GM19025 (cell line): ENCODE results near the gene ATP2A3.

Experiments
- ATAC-seq: cut with Tn5 transposase; IDR thresholded peaks from one replicate; pipeline ENCODE4 v1.9.1; 2021; ENCODE audit warnings: mild to moderate bottlenecking, low read depth, moderate library complexity; ENCODE audit not compliant: unreplicated experiment

The ATP2A3 gene

DNA sequence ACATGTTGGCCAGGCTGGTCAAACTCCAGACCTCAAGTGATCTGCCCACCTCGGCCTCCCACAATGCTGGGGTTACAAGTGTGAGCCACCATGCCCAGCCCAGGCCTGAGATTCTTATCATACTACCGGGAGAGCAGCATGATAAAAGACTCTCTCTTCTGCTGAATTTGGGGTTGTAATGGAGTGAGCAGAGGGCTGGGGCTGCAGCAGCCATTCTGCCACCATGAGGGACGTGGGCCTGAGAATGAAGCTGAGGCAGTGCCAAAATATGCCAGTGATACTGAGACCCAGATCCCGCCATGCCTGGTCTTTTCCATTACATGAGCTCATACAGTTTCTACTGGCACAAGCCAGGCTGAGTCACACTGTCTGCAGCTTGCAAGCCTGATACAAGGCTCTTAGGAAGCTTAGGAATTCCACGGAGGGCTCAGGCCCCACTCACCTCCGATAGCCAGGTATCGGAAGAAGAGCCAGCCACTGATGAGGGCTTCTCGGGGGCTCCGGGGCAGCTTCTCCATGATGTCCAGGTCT, 28.3 kb downstream of the ATP2A3 start:
- no peak for ATAC-seq

DNA sequence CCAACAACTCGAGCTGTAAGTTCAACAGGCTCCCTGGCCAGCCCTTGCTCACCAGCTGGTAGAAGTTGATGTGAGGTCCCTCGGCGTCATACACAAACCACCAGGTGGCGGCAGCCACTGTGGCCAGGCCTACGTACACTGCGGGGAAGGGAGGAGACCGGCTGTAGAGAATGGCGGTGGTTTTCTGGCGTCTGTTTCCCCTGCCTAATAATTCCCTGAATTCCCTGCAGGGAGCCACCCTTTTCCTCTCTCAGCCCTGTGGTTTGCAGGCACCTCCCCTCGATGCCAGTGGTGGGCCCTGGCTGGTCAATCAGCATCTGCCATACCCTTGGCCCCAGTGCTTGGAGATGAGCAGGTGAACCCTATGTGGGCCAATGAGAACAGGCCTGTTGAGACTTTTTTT, 29.1 kb downstream of the ATP2A3 start:
- no peak for ATAC-seq

DNA sequence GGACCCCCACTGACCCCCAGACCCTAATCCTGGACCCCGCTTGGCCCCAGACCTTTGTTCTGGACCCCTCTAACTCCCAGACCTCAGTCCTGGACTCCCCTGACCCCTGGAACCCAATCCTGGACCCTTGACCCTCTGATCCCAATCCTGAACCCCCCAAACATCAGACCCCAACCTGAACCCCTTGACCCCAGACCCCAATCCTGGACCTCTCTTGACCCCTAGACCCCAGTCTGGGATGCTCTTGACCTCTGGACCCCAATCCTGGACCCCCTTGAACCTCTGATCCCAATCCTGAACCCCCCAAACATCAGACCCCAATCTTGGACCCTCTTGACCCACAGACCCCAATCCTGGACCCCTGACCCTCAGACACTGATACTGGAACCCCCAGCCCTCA, 34.5 kb downstream of the ATP2A3 start:
- ATAC-seq = no peak

DNA sequence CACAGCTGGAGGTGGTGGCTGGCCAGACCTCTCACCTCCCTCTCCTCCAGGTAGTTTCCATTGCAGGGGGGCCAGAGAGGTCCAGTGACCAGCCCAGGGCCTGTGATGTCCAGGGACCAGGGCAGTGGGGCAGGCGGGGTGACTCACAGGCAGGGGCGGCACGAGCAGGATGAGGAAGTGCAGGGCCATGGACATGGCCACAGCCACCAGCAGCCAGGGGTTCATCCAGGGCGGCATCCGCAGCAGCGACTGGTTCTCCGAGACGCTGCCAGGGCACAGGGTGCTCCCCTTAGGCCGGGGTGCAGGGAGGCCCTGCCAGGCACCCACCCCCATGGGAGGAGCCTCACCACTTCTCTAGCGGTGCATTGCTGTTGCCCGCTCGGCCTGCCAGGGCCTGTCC, 35.1 kb downstream of the ATP2A3 start:
- ATAC-seq = no peak

DNA sequence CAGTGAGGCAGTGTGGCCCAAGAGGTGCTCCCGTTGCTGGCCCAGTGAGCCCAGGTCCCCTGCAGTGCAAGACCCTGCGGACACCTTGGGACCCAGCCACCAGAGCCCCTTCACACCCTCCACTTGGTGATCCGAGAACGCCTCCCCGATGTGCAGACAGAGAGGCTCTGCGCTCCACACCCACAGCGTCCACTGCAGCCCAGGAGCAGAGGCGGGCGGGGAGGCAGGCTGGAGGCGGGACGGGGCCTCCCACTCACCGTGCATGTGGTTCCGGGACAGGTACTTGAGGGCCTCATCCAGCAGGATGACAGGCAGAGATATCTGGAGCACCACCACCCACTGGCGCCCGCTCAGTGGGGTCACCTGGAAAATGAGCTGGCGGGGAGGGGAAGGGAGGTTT, 35.8 kb downstream of the ATP2A3 start:
- no peak for ATAC-seq

DNA sequence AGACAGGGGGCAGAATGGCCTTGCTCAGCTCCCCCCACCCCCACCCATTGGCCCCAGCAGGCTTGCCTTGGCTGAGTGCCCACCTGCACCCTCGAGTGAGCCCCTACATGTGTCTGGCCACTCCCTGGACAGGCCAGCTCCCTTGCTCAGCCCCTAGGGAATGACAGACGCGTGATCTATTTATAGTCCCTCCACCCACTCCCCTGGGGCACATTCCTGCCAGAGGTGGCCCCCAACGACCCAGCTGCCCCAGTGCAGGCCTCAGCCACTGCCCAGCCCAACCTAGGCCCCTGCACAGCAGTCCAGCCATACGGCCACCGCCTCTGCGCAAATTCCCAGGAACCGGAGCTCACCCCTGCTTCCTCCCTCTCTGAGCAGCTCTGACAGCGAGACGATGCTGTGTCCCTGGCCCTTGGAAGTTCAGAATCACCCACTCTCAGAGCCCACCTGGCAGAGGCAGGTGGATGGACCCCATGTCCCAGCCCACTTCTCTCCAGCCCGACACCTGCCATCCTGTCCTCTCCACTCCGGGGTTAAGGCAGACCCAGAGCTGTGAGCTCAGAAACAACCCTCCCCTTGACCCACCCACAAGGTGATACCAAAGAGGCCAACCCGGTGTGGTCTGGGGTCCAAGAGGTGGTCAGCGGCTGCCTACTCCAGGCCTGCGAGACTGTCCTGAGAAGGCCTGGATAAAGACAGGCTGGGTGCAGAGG, 36.5 kb downstream of the ATP2A3 start:
- no peak for ATAC-seq

DNA sequence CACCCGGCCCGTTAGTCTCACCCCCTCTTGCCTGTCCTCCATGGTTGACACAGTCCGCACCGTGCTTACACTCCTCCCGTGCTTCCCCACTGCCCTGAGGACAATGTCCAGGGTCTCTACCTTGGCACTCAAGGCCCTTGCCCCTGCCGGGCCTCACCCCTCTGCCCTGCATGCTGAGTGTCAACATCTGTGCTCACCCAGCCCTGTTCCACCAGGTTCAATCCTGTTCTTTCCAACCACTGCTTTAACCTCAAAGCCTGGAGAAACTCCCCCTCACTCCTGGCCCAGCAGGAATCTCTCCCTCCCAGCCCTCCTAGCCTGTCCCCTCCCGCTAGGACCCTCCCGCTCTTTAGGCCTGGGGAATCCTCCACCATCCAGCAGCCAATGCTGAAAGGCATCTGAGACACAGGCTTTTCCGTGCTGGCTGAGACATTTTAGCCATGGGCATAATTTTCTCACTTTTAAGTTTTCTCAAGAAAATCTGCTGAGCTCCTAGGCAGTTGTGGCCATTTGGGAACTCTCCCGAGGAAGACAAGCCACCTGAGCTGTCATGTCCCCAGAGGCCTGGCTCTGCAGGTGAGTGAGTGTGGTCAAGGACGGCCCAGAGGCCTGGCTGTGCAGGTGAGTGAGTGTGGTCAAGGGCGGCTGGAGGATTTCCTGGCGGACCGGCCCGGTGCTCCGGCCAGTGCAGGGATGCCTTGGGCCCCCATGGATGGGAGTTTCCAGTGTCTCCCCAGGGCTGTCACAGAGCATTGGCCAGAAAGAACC, 37.2 kb downstream of the ATP2A3 start:
- no peak for ATAC-seq

DNA sequence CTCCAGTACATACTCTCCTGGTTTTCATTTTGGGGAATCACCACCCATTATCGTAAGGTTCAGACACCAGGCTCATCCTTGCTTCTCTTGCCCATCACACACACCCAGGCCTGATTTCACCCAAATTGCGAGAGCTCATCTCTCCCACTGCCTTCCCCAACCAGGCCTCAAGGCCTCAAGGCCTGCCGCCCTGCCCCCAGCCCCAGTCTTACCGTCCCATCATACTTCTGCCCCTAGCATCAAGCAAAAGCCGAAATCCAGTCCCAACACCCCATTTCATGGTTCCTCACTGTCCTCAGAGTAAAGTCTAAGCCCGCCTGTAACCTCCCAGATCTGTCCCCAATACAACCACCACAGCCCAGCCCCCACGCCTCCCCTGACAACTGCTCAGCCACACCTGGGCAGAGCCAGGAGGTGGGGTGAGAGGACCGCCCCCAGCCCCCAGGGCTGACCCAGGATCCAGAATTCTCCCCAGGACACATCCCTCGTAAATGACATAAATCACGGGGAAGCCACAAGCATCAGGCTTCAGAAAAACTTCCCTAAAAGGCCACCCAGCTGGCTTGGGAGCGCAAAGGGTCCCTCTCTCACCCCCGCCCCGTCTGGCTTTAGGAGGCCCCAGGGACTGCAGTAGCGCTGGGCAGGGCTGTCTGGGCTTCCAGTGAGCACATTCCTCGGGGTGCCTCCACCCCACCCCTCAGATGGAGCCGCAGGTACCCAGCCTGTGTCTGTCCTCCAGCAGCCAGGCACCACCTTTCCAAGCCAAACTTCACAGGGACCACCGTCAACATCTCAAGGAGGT, 38.4 kb downstream of the ATP2A3 start:
- no peak for ATAC-seq

DNA sequence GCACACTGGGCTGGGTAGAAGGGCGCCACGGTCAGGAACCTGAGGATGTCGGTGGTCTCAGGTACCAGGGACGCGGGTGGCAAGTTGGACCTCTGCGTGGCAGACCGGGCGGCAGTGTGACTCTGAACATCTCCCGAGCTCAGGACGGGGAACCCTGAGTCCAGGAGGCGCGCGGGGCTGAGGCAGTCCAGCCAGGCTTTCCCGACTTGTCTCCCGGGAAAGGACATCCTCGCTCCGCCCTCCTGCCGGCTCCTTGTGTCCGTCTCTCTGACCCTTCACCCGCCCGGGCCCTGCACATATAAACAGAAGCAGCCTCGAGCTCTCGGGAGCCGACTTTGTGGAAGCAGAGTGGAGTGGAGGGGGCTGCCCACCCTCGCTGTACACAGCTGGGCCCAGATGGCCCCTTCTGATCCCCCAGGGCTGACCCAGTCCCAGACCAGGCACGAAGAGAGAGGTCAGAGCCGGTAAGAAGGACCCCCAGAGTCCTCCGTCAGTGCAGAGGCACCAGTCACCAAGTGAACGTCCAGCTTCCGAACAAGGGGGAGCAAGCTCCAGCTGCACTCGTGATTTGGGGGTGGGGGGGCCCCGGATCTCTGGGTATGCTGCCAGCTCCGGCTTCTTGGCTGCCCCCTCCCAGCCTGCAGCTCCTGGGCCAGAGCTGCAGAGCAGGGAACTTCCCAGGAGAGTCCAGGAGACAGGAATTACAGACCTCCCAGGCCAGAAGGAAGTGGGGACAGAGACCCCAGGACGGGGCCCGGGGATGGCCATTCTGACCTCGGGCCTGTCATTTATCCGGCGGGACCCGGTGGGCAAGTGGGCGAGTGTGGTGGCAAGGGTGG, 39.5 kb downstream of the ATP2A3 start:
- ATAC-seq = no peak

DNA sequence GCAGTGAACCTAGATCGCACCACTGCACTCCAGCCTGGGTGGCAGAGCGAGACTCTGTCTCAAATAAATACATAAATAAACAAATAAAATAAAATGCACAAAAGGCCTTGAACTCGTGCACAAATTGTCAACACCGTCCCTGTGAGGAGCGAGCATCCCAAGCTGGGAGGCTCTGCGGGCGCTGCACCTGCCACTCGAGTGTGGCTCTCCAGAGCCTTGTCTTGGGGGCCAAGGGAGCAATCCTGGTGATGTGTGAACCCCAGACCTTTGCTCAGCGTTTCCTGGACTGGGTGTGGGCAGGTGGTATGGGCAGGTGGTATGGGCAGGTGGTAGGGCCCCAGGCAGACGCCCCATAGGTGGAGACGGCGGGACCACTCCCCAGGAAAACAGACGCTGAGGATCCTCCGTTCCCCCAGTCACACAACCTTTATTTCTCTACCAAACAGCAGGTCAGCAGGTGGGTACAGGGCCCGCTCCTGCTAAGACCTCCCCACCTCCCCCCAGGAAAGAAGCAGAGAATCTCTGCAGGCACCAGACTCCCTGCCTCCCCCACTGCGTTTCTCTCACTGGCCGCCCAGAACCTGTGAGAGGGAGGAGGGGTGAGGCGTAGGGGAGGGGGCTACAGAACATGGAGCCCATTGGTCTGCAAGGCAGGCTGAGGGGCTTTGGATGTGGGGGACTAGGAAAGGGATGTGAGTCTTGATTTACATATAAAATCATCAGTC, 40.6 kb downstream of the ATP2A3 start:
- no peak for ATAC-seq

DNA sequence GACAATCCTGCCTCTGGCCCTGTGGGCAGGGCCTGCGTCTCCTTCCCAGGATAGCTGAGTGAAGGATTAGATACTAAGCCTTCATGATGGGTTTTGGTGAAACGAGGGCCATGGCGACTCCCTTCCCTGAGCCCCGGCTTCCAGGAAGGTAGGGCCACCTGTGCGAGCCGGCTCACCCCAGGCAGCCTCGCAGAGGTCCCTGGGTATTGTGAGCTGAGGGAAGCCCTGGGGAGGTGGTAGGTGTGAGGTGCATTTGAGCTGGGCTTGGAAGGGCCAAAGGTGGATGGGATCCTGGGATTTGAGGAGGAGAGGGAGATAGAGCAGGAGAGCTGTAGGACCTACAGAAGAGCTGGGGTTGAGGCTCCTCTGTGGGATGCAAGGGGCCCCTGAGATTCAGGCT, 41.5 kb downstream of the ATP2A3 start:
- ATAC-seq = no peak

DNA sequence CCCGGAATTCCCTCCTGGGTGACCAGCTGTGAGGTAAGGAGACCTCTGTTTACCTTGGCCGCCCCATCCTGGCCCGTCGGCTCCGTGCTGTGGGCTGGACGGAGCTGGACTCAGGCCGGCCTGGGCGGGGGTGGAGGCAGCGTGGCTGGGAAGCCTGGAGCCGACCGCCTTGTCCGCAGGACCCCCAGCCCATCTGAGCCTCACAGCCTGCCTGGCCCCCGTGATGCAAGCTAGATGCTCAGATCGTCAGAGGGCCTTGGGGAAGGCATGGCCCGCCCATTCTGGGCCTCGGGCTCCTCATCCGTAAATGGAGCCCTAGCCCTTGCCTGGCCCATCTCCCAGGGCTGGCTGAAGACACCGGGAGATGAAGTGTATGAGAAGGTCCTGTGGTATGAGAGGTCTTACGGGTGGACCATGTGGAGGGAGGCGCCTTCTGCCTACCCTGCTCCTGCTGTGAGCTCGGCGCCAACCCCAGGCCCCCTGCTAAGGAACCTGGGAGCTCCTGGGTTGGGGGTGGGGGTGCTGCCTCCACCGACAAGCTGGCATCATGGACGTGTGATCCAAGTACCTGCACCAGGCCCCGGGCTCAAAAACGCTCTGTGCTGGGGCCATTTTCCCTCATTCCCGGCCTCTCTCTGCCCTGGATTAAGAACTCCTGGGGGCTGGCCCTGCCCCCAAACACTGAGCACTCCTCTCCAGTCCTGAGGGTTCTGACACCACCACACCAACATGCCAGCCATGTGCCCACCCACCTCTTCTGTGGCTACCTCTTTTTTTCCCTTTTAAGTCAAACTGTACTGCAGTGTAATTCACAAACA, 42.5 kb downstream of the ATP2A3 start:
- no peak for ATAC-seq

DNA sequence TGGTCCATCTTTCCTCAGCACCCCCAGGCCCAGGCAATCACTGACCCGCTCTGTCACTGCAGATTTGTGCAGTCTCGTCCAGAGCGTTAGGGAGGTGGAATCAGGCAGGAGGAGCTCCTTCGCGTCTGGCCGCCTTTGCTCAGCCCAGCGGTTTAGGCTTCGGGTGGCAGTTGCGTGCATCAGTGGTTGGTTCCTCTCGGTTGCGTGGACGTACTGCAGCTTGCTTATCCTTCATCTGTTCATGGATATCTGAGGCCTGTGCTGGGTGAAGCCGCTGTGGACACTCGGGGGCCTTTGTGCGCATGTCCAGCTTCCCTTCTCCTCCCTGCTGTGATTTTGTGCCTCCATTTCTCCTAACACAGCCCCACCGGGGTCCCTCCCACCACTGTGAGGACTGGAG, 43.2 kb downstream of the ATP2A3 start:
- ATAC-seq = no peak

DNA sequence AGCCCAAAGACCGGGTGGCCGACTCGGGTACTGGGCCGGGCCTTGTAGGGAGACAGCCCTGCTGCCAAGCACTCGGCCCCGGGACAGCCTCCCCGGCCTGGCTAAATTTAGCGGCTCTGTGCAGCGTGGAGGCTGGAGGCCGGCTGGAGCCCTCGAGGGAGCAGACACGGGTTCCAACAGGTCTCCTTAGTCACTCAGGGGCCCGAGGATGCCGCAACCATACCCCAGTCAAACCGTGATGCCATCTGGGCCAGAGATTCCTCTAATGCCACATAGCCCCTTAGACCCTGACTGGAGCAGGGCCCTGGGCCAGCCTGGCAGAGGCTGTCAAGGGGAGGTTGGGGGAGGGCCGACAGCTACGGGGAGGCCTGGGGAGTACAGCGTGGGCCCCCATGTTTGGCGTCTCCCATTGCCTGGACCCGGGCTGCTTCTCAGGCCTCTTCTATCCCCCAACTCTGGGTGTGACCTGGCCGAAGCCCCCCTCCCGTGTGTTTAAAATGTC, 45.1 kb downstream of the ATP2A3 start:
- ATAC-seq = no peak

DNA sequence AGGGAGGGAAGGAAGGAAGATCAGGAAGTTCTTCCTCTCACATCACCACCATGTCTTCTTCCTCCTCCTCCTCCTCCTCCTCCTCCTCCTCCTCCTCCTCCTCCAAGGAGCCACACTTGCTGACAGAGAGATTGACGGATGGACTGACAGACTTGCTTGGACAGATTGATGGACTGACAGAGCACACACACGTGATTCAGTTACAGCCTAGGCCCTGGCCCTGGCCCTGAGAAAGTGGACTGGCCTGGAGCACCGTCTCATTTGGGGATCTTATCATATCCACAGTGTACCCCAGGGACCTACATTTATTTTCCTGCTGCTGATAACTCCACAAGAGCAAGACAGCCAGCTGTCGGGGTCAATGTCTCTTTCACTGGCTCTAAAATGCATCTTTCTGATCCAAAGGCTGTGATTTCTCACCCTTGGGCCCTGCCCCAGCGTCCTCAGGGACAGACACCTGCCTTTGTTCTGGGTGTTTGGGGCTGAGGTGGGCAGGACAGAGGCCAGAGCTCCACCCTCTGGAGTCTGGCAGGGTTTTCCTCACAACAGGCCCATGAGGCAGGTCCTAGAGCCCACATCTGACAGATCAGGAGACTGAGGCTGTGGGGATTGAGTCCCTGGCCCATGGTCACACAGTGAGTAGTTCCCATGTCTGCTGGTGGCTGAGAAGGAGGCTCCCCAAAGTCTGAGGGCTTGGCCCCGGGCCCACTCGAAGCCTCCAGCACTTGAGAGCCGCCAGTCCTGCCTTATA, 45.7 kb downstream of the ATP2A3 start:
- ATAC-seq = no peak

DNA sequence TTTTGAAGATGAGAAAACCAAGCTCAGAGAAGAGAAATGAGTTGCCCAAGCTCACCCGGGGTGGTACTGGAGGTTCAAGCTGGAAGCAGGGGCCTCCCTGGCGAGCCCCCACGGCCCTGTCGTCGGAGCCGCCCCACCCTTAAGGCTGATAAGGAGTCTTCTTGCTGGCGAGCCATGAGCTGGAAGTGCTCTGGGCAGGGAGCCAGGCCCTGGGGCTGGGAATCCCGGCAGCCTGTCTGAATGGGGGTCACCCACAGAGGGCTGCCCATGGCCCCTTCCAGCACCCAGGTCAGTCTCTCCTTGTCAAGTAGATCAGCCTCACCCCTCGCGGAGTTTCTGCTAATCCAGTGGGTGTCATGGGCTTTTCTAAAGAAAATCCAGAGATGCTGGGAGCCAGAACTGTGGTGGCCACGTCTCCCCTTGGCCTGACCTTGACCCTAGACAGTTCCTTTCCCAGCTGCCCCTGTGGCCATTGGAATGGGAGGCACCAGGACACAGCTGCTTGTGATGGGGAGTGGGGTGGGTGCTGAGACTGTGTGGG, 46.8 kb downstream of the ATP2A3 start:
- ATAC-seq = no peak

DNA sequence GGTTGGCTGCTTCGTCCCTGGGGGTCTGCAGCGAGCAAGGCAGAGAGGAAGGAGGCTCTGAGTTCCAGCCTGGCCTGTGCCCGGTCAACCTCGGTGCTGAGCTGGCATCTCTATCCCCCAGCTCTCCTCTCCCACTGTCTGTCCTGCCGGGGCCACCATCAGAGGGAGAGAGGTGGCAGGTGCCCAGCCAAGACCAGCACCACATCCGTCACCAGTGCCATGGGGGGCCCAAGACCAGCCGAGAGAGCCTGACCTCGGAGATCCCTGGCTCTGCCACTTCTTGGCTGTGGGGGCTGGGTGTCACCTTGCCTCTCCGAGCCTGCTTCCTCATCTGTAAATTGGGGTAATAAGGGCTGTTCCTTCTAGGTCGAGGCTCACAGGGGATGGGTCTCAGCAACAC, 47.4 kb downstream of the ATP2A3 start:
- ATAC-seq = no peak
